NT2/D1 (cell line): Measurements from ENCODE around the gene NEUROD6.

Experiments used
- SUZ12 ChIP-seq: IDR thresholded peaks from 2 replicates; pipeline ENCODE4 v1.6.1; 2011; ENCODE audit not compliant: insufficient read length, insufficient read depth; ENCODE audit errors: extremely low read depth
- YY1 ChIP-seq: IDR thresholded peaks from 2 replicates; pipeline ENCODE4 v1.6.1; 2011; ENCODE audit not compliant: insufficient read length, insufficient read depth

DNA sequence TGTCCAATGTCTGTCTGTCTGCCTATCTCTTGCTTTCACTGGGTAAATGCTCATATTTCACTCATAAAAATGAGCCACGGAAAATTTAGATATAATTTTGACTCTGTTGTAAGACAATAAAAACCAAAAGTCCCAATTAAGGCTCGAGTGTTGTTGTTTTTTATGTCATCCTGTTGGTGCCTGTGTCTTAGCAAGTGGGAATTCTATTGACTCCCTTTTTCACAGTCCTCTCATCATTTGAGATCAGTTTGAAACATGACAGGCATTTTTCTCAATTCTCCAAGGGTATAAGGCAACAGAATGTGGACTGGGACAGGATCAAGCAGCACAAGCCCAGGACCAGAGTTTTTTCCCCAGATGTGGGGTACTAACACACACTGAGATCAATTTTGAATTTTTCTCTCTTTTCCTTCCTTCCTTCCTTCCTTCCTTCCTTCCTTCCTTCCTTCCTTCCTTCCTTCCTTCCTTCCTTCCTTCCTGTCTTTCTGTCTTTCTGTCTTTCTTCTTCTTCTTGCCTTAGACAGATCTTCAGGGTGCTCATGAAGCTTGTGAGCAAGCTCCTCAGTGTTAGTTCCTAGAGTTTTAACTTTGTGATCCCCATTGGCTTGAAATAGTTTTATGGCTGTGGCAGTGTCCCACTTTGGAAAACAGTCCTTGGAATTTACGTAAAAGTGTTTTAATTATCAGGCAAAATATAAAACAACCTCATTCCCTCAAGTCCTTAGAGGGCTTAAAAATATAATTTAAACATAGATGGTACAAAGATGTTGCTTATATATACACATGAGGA lies 3.2 kb upstream of the NEUROD6 start:
- TF ChIP-seq SUZ12 (no peak), YY1 (no peak)
